Measurements from ENCODE around the gene ARID5A.
A peak's percentile ranks its signal among the peaks of the same experiment; 100 is the strongest.

The ARID5A gene

GRCh38 chr2:96506907-96507240 lies 29.7 kb upstream of the ARID5A start:
- DNase-seq, result no peak

GRCh38 chr2:96507957-96508520 lies 28.5 kb upstream of the ARID5A start:
- peak; percentile 88 for DNase-seq

- no peak for DNase-seq
Measured at GRCh38 chr2:96508521-96509113, 27.9 kb upstream of the ARID5A start.

- peak; percentile 58 for DNase-seq
Measured at GRCh38 chr2:96509114-96509846, 27.3 kb upstream of the ARID5A start.

GRCh38 chr2:96509847-96510230 lies 26.7 kb upstream of the ARID5A start:
- DNase-seq, result no peak

GRCh38 chr2:96510931-96511595 lies 25.5 kb upstream of the ARID5A start:
- no peak for DNase-seq

GRCh38 chr2:96511851-96512250 lies 24.7 kb upstream of the ARID5A start:
- no peak for DNase-seq

GRCh38 chr2:96512341-96512740 lies 24.2 kb upstream of the ARID5A start:
- DNase-seq, result no peak

GRCh38 chr2:96514521-96514920 lies 22.0 kb upstream of the ARID5A start:
- no peak for DNase-seq

- DNase-seq, result no peak
Measured at GRCh38 chr2:96517079-96517478, 19.5 kb upstream of the ARID5A start.

GRCh38 chr2:96520231-96520630 lies 16.3 kb upstream of the ARID5A start:
- DNase-seq, result no peak

- DNase-seq, result no peak
Measured at GRCh38 chr2:96520697-96521096, 15.9 kb upstream of the ARID5A start.

GRCh38 chr2:96521219-96521618 lies 15.3 kb upstream of the ARID5A start:
- DNase-seq, result no peak

GRCh38 chr2:96522304-96523203 lies 14.0 kb upstream of the ARID5A start:
- DNase-seq, result no peak

GRCh38 chr2:96523659-96524481 lies 12.7 kb upstream of the ARID5A start:
- DNase-seq, result no peak

GRCh38 chr2:96524482-96525210 lies 11.9 kb upstream of the ARID5A start:
- no peak for DNase-seq

- no peak for DNase-seq
Measured at GRCh38 chr2:96525211-96525507, 11.4 kb upstream of the ARID5A start.

- DNase-seq, result no peak
Measured at GRCh38 chr2:96526101-96526591, 10.4 kb upstream of the ARID5A start.

GRCh38 chr2:96526615-96527285 lies 9.8 kb upstream of the ARID5A start:
- DNase-seq, result no peak

- DNase-seq, result peak; percentile 65
Measured at GRCh38 chr2:96527286-96528005, 9.1 kb upstream of the ARID5A start.

Measured in CD4-positive, alpha-beta T cell treated with Interleukin-21 for 1 hour (primary cell).